GM12878 (cell line): ENCODE results near the gene LEF1. TPM values are rescaled to one million over a fixed set of nuclear protein-coding genes. Genes with fewer than 3 reads are reported as not detected.

Experiments
- BCL3 ChIP-seq: IDR thresholded peaks from 2 replicates; pipeline ENCODE4 v1.6.1; 2011; ENCODE audit warnings: borderline replicate concordance, low read depth, mild to moderate bottlenecking, moderate library complexity, low read length; ENCODE audit not compliant: insufficient read depth, poor library complexity, severe bottlenecking
- BHLHE40 ChIP-seq, 2 experiments: fragments of 450-650 bp in 1 of 2; IDR thresholded peaks; 2 replicates each; pipeline ENCODE4 v1.6.1; 2011 to 2017; ENCODE audit warnings: low read depth in 2 of 2, borderline replicate concordance in 1 of 2, improper control_type of control experiment in 1 of 2, low read length in 1 of 2, mild to moderate bottlenecking in 1 of 2
- BMI1 ChIP-seq: fragments of 450-650 bp; IDR thresholded peaks from 2 replicates; pipeline ENCODE4 v1.6.1; 2016; ENCODE audit warnings: mild to moderate bottlenecking, moderate library complexity, borderline replicate concordance
- CEBPZ ChIP-seq: fragments of 150-350 bp; IDR thresholded peaks from 2 replicates; pipeline ENCODE4 v1.6.1; 2016; ENCODE audit warnings: low read depth, low read length
- E2F4 ChIP-seq: IDR thresholded peaks from 2 replicates; pipeline ENCODE4 v1.6.1; 2012; ENCODE audit warnings: low read depth, low read length, improper control_type of control experiment
- IRF4 ChIP-seq: IDR thresholded peaks from 2 replicates; pipeline ENCODE4 v1.6.1; 2011; ENCODE audit warnings: low read depth, low read length
- NFYB ChIP-seq: IDR thresholded peaks from 2 replicates; pipeline ENCODE4 v1.6.1; 2011; ENCODE audit warnings: low read depth, mild to moderate bottlenecking, low read length, improper control_type of control experiment, moderate library complexity; ENCODE audit not compliant: insufficient read depth
- NKRF ChIP-seq: fragments of 450-650 bp; conservative IDR thresholded peaks from 2 replicates; pipeline ENCODE4 v1.6.1; 2017; ENCODE audit warnings: mild to moderate bottlenecking, moderate library complexity
- SREBF1 ChIP-seq: IDR thresholded peaks from 2 replicates; pipeline ENCODE4 v1.6.1; 2012; ENCODE audit warnings: mild to moderate bottlenecking, low read length
- ZNF384 ChIP-seq: IDR thresholded peaks from 2 replicates; pipeline ENCODE4 v1.6.1; 2012; ENCODE audit warnings: low read depth, mild to moderate bottlenecking, low read length, improper control_type of control experiment, borderline replicate concordance
- polyA plus RNA-seq, 11 experiments: library from polyadenylated mRNA; depleted of rRNA in 4 of 11; unstranded in 6 of 11; stranded (reverse) in 5 of 11; fragments of >200 nt; fragmentation: Nextera tagmentation in 4 of 11; fragmentation: Illumina TruSeq in 1 of 11; extraction: Ambion mirVana in 4 of 11; extraction: Trizol in 1 of 11; gene quantifications; 1 replicate in 1 of 11; 2 replicates in 10 of 11; pipeline versions ENCODE4 v1.2.1 to v1.2.3, GENCODE V29; 2011 to 2016; ENCODE audit warnings: inconsistent platforms in 2 of 11, missing spikeins in 2 of 11, low read depth in 1 of 11
- total RNA-seq, 4 experiments: library from RNA; depleted of rRNA in 3 of 4; stranded (reverse); fragments of >200 nt in 3 of 4; fragmentation: Illumina TruSeq in 1 of 4; extraction: Trizol in 1 of 4; gene quantifications; 2 replicates each; pipeline versions ENCODE4 v1.2.1 to v1.2.3, GENCODE V29; 2013 to 2021

LEF1 gene
- total and polyA plus RNA-seq, 10 of the 15 experiments (the other 5 are each of a cell fraction or from before 2014, with no cell fraction given): 10.2 to 38.1 (median 19.5) TPM

GRCh38 chr4:108103099-108103862 lies 65.5 kb downstream of the LEF1 start (continued):
- TF ChIP-seq CEBPZ (no peak), NKRF (no peak), BHLHE40 (IDR thresholded peaks at IDR 0.05; ENCODE audit: borderline replicate concordance in 1 of 2, low read depth in 2 of 2, low read length in 1 of 2) (no peak), NFYB (no peak), BCL3 (no peak), E2F4 (no peak), SREBF1 (no peak), ZNF384 (no peak), BMI1 (no peak), IRF4 (no peak)
